HEK293T (cell line): ENCODE results near the gene ZNF180.

Experiments used
- BHLHE40 ChIP-seq: fragments of 450-650 bp; IDR thresholded peaks from 2 replicates; pipeline ENCODE4 v1.6.1; 2016; ENCODE audit warnings: mild to moderate bottlenecking, moderate library complexity, borderline replicate concordance
- NFRKB ChIP-seq: fragments of 450-650 bp; IDR thresholded peaks from 2 replicates; pipeline ENCODE4 v1.6.1; 2016; ENCODE audit warnings: mild to moderate bottlenecking, moderate library complexity

DNA sequence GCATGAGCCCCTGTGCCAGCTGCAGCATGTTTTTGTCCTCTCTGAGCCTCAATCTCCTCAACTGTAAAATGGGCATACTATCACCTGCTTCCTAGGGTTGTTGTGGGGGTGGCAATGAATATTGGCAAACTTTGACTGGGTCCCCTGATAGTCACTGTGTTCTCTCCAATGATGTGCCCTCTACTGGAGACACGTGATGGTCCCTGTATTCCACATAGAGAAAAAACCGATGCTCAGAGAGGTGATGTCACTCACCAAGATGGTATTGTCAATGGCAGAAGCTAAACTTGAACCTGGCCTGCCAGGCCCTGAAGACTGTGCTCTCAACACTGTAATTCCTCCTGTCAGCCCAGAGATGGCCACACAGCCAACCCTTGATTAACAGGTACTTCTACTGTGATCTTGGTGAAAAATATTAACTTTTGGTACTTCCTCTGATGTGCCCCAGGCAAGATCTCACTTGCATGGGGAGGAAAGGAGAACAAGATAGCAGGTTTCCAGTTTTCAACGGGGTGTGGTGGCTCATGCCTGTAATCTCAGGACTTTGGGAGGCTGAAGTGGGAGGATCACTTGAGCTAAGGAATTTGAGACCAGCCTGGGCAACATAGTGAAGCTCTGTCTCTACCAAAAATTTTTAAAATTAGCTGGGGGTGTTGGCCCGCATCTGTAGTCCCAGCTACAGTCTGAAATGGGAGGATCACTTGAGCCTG lies 25.6 kb upstream of the ZNF180 start:
- TF ChIP-seq NFRKB (no peak), BHLHE40 (no peak)
